ENCODE data around the gene MAML2.

Gene MAML2

GRCh38 chr11:96278039-96278897 is 64.7 kb downstream of the MAML2 start:
- in situ Hi-C loops (cut with MboI; ENCODE audit: low pct_unique_long_range_greater_than_20kb, low sequenced_read_pairs, unreplicated experiment): no loop called here
- no peak for TF ChIP-seq CTCF (IDR thresholded peaks at IDR 0.05; ENCODE audit: extremely low read depth, insufficient read depth, missing control alignments)
- no peak for DNase-seq (ENCODE audit: low spot score)

- no peak for TF ChIP-seq CTCF (IDR thresholded peaks at IDR 0.05; ENCODE audit: extremely low read depth, insufficient read depth, missing control alignments)
Measured at GRCh38 chr11:96277696-96278038, 65.3 kb downstream of the MAML2 start.

GRCh38 chr11:96276836-96277235 is 66.2 kb downstream of the MAML2 start:
- TF ChIP-seq CTCF (IDR thresholded peaks at IDR 0.05; ENCODE audit: extremely low read depth, insufficient read depth, missing control alignments): no peak
- DNase-seq (ENCODE audit: low spot score): no peak
- in situ Hi-C loops (cut with MboI; ENCODE audit: low pct_unique_long_range_greater_than_20kb, low sequenced_read_pairs, unreplicated experiment): no loop called here

More at GRCh38 chr11:96277696-96278038, 65.3 kb downstream of the MAML2 start:
- DNase-seq (ENCODE audit: low spot score): no peak
- in situ Hi-C loops (cut with MboI; ENCODE audit: low pct_unique_long_range_greater_than_20kb, low sequenced_read_pairs, unreplicated experiment): no loop called here

GRCh38 chr11:96275801-96276594 is 67.0 kb downstream of the MAML2 start:
- TF ChIP-seq CTCF (IDR thresholded peaks at IDR 0.05; ENCODE audit: extremely low read depth, insufficient read depth, missing control alignments): no peak
- no peak for DNase-seq (ENCODE audit: low spot score)
- in situ Hi-C loops (cut with MboI; ENCODE audit: low pct_unique_long_range_greater_than_20kb, low sequenced_read_pairs, unreplicated experiment): no loop called here

GRCh38 chr11:96273507-96273906 is 69.5 kb downstream of the MAML2 start:
- no peak for DNase-seq (ENCODE audit: low spot score)
- no peak for TF ChIP-seq CTCF (IDR thresholded peaks at IDR 0.05; ENCODE audit: extremely low read depth, insufficient read depth, missing control alignments)
- in situ Hi-C loops (cut with MboI; ENCODE audit: low pct_unique_long_range_greater_than_20kb, low sequenced_read_pairs, unreplicated experiment): no loop called here

- in situ Hi-C loops (cut with MboI; ENCODE audit: low pct_unique_long_range_greater_than_20kb, low sequenced_read_pairs, unreplicated experiment): no loop called here
- no peak for TF ChIP-seq CTCF (IDR thresholded peaks at IDR 0.05; ENCODE audit: extremely low read depth, insufficient read depth, missing control alignments)
- DNase-seq (ENCODE audit: low spot score): no peak
Measured at GRCh38 chr11:96272529-96273222, 70.3 kb downstream of the MAML2 start.

All from GM13977 (cell line).